SIG-M5 treated with dmso at 0.1 percent for 504 hours (cell line): Measurements from ENCODE around the gene UGT2B10.
"Not testable (repeated sequence)": the region's sequence is repeated elsewhere in the genome, so short reads cannot be mapped to it uniquely, and the experiment has no call there.

Experiments used
- DNase-seq: peaks from one replicate; lab custom pipeline; 2025; ENCODE audit not compliant: unreplicated experiment; lab: John Stamatoyannopoulos, UW

The UGT2B10 gene

DNA sequence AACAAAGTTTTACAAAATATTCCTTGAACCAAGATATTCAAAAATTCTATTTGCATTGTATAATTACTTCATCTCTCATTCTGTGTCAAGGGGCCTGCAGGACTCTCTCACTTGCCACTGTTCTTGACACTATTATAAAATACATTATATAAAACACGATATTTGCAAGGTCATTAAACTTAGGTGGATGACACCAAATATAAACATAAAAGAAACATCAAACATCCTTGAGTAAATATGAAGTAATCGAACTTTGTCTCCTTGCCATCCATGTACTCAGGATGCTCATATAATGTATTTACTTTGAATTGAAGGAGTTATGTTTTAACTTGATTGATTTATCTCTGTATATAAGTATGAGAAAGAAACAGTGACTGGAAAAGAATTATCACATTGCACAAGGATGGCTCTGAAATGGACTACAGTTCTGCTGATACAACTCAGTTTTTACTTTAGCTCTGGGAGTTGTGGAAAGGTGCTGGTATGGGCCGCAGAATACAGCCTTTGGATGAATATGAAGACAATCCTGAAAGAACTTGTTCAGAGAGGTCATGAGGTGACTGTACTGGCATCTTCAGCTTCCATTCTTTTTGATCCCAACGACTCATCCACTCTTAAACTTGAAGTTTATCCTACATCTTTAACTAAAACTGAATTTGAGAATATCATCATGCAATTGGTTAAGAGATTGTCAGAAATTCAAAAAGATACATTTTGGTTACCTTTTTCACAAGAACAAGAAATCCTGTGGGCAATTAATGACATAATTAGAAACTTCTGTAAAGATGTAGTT is at the start of gene UGT2B10:
TSS of gene UGT2B10 (plus strand) at position 378 of the 793 bp plus-strand sequence. CDS start at position 404, 26 bp downstream.
- not testable (repeated sequence) for DNase-seq

DNA sequence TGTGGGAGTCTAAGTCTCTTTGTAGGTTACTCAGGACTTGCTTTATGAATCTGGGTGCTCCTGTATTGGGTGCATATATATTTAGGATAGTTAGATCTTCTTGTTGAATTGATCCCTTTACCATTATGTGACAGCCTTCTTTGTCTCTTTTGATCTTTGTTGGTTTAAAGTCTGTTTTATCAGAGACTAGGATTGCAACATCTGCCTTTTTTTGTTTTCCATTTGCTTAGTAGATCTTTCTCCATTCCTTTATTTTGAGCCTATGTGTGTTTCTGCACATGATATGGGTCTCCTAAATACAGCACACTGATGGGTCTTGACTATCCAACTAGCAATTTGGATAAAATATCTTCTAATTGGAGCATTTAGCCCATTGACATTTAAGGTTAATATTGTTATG is 44.0 kb upstream of the UGT2B10 start:
- DNase-seq: not testable (repeated sequence)

DNA sequence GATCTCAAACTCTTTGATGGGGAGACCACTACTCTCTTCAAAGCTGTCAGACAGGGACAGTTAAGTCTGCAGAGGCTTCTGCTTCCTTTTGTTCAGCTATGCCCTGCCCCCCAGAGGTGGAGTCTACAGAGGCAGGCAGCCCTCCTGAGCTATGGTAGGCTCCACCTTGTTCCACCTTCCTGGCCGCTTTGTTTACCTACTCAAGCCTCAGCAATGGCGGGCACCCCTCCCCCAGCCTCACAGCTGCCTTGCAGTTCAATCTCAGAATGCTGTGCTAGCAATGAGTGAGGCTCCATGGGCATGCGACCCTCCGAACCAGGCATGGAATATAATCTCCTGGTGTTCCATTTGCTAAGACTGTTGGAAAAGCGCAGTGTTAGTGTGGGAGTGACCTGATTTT is 42.1 kb upstream of the UGT2B10 start:
- no peak for DNase-seq

DNA sequence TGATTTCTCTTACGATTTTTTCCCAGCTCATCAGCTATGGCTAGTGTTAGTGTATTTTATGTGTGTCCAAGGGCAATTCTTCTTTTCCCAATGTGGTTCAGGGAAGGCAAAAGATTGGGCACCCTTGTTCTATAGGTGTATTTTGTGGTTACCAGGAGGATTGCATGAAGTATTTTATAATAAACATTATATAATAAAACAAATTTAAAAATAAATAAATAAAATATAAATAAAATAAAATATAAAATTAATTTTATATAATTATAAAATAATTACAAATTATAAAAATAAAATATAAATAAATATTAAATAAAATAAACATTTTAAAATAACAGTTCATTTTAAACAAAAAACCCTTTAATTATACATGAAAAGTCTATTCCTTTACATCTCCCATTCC is 35.6 kb upstream of the UGT2B10 start:
- DNase-seq: no peak

DNA sequence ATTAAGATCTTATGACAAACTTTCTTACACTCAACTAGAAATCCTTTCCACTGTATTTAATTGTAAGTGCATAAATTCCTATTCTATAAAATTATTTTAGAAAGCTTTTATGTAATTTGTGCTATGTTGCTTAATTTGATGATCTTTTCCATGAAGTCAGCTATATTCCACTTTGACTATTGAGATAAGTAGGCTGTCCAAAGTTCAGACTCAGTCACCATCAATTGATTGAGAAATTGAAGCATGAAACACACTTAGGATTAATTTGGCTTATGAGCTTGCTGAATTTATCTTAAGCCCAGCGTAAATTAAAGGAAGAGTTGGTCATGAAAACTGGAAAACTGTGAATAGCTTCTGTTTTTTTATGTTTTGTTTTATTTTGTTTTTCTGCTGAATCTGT is 18.7 kb upstream of the UGT2B10 start:
- DNase-seq: no peak

DNA sequence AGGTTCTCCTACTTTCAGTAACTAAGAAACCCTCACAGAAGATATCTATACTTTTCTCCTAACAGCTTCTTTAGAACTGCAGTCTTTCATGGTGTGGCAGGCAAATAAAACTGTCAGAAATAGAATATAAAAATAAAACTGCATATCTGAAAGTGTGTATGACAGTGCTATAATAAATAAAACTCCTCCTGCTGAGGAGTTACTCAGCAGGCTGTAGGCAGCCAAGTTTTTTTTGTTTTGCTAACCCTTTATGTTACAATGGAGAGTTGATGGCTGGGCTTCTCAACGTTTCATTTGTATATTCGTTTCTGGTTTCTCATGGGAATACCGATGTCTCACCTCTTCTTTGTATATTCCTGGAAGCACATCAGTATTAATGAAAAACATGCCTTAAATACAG is 18.2 kb upstream of the UGT2B10 start:
- no peak for DNase-seq

DNA sequence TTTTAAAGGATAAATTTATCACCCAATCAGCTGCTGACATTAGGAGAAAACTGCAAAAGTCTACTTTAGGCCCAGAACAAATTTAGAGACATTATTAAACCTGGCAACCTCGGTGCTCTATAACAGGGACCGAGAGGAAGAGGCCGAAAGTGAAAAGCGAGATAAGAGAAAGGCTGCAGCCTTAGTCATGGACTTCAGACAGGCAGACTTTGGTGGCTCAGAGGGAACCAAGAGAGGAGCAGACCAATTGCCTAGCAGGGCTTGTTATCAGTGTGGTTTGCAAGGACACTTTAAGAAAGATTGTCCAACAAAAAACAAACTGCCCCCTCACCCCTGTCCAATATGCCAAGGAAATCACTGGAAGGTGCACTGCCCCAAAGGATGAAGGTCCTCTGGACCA is 12.8 kb upstream of the UGT2B10 start:
- no peak for DNase-seq

DNA sequence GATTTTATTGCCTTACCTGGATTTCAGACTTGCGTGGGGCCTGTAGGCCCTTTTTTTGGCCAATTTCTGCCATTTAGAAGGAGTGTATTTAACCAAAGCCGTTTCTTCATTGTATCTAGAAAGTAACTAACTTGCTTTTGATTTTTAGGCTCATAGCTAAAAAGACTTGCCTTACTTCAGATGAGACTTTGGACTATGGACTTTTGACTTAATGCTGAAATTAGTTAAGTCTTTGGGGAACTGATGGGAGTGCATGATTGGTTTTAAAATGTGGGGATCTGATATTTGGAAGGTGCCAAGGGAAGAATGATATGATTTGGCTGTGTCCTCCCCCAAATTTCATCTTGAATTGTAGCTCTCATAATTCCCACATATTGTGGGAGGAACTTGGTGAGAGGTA is 7.7 kb upstream of the UGT2B10 start:
- no peak for DNase-seq

DNA sequence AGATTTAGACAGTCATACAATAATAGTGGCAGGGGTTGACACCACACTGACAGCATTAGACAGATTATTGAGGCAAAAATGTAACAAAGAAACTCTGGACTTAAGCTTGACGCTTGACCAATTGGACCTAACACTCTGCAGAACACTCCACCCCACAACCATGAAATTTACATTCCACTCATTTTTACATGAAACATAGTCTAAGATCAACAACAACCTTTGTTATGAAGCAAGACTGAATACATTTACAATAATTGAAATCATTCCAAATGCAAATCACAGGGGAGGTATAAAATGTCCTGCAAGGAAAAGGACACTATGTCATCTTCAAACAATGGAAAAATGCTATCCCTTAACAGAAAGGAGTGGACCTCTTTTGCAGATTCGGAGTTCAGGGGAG is 4.9 kb upstream of the UGT2B10 start:
- no peak for DNase-seq

DNA sequence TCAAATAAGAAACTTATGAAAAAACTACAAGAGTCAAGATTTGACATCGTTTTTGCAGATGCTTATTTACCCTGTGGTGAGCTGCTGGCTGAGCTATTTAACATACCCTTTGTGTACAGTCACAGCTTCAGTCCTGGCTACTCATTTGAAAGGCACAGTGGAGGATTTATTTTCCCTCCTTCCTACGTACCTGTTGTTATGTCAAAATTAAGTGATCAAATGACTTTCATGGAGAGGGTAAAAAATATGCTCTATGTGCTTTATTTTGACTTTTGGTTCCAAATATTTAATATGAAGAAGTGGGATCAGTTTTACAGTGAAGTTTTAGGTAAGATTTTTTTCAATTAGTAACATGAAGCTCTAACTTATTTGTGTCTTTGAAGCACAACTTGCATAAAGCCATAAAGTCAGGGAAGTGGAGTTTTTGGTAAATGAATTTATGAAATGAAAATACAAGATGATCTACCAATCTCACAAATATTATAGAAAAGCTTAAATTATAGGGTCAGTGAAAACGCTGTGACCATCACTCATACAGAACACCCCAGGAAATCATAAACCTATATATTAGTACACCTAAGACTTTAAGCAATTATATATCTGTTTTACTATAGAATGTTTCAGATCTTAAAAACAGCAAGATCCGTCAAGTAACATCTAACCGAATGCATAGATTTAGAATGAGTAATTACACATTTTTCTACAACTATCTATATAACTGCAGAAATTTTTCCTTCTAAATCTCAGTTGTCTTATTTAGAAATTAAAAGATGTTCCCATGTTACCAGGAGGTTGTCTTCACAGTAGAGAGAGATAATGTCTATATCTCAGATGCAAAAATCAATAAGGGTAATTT is 844 bp downstream of the UGT2B10 start:
- DNase-seq: not testable (repeated sequence)

DNA sequence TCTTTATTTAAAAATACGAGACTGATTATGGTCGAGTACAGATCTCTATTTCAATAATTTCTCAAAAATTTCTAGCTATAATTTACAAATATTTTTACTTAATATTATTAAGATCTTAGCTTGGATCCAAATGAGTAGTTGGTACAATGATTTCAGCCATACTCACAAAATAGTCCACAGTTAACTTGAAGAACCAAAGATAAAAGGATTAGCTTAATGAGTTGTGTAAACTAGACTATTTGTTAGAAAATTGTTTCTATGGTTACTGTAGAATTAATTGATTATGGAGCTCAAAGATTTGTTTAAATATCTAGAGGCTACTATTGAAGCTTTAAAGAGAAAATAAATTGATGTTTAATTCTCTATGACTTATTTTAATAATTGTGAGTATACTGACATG is 1.6 kb downstream of the UGT2B10 start:
- DNase-seq: no peak

DNA sequence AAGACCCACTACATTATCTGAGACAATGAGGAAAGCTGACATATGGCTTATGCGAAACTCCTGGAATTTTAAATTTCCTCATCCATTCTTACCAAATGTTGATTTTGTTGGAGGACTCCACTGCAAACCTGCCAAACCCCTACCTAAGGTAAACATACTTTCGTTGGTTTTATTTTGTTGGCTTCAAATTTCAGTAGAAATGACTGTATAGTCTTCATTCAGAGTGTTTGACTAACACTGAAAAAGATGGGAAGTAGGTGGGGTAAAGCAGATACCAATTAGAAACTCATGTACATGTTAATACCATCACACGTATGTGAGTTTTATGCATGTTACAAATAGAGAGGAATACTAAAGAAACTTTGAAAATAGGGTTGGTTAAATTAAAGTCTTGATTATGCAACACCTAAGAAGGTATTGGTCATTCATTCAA is 2.3 kb downstream of the UGT2B10 start:
- not testable (repeated sequence) for DNase-seq

DNA sequence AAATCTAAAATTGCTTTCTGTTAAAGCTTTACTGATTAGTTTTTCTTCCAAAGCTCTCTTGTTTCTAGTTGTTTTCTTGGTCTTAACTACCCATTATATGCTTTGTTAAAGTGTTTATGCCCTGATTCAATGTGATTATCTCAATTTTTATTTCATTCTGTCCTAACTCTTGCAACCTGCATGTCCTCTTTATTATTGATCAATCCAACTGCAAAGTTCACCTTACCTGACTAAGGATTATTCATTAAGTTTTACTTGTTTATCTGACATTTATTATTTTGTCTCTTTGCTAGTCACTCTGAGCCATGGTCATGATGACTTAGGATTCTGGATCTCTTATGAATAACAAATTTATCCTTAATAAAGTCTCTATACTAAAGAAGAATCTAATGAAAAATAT is 15.8 kb downstream of the UGT2B10 start:
- DNase-seq: no peak

DNA sequence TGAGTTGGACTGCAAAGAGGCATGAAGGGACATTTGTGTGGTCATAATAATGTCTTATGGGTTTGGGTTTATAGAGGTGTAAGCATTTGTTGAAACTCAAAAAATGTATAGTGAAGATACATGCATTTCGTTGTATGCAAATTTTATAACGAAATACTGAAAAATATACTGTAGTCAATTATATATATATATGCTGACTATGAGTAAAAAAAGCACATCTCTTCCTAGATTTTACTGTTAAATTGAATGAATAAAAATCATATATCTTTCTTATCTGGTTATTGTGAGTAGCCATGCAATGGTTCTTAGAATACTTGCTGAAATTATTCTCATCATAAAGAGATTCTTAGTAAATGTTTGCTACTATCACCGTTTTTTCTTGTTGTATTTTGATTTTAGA is 34.5 kb downstream of the UGT2B10 start:
- DNase-seq: no peak

DNA sequence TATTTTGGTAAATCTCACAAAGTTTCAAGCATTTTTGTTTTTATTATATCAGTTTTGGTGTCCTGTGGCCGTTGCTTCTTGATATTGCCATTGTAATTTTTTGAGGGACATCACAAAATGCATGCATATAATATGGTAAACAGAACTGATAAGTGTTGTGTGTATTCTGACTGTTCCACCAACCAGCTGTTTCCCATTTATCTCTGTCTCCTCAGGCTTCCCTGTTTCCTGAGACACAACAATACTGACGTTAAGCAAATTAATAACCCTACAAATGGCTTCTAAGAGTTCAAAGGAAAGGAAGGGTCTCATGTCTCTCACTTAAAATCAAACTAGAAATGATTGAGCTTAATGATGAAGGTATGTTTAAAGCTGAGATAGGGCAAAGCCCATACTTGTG is 40.0 kb downstream of the UGT2B10 start:
- no peak for DNase-seq

DNA sequence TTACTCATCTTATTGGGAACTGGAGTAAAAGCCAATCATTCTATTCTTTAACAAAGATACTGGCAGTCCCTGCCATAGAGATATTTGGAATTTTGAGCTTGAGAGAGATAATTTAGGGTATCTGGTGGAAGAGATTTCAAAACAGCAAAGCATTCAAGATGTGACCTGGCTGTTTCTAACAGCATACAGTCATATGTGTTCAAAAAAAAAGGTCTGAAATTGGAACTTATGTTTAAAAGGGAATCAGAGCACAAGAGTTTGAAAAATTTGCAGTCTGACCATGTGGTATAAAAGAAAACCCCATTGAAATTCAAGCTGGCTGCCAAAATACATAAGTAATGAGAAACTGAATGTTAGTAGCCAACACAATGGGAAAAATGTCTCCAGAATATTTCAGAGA is 42.2 kb downstream of the UGT2B10 start:
- DNase-seq: no peak

DNA sequence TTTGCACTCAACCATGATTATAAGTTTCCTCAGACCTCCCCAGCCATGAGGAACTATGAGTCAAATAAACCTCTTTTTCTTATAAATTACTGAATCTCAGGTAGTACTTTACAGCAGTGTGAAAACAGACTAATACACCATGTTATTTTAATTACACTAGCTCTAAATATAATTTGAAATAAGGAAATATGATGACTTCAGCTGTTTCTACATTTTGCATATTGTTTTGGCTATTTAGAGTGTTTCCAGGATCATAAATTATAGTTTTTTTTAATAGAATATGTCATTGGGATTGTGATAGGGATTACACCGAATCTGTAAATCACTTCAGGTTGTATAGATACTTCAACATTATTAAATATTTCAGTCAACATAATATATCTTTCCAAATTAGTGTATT is 43.9 kb downstream of the UGT2B10 start:
- DNase-seq: no peak

DNA sequence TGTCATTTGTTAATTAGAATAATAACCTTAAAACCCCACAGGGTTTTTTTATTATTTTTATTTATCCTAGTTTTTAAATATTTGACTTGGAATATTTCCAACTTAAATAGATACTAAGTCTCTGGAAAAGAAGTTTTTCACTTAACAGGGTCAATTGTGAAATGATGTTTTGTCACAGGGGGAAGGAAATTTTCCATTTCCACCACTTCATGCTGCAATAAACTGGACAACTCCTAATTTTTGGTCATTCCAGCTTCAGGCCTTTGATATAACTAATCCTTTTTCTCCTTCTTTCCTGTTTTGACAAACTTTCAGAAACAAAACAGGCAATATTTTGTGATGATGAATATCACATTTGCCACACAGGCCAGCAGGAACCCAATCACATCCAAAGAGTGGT is 45.3 kb downstream of the UGT2B10 start:
- no peak for DNase-seq

DNA sequence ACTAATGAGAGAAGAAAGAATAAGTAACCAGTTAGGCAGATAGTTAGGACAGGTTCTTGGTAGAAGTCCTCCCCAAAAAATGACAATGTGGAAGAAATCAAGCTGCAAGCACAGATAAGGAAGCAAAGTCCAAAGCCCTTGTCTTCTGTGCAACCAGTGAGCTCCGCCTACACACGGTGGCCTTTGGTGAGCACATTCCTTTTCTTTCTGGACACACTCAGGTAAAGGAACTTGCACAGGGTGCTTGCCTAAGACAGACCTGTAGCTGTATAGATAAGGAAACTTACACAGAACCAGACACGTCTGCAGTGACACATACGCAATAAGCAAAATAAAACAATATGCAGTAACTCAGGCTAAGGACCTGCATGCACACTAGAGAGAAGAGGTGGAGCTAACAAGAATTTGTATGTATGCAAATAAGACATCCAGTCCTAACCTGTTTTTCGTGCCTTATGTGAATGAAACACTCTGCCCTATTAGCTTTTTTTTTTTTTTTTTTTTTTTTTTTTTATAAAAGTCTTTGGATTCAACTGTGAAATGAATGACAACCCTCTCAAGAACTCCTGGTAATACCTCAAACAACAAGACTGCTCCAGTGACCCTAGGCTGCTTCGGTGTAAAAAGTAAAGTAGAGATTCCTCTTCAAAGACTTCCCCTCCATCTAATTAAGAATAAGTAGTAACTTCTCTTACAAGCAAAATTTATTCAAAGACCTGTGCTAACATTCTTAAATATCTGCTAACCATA is 48.8 kb downstream of the UGT2B10 start:
- DNase-seq: peak; percentile 2

DNA sequence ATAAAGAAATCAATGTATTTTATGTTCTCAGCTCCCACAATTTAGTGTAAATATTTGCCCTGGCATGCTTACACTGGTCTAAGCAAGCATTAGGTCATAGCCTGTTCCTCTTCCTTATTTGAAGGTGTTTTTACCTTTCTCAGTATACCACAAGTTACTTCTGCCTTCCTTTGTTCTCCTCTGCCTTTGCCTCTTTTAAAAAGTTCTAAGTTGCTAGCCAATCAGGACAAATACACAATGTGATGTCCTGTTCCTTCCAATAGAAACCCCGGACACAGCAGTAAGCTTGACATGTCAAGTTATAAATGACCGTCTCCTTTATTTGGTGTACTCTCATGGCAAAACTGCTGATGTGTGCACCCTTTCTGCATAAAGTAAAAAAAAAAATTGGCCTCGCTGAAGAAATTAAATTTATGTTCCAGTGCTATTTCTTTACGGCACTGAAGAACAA is 49.4 kb downstream of the UGT2B10 start:
- peak; percentile 1 for DNase-seq

DNA sequence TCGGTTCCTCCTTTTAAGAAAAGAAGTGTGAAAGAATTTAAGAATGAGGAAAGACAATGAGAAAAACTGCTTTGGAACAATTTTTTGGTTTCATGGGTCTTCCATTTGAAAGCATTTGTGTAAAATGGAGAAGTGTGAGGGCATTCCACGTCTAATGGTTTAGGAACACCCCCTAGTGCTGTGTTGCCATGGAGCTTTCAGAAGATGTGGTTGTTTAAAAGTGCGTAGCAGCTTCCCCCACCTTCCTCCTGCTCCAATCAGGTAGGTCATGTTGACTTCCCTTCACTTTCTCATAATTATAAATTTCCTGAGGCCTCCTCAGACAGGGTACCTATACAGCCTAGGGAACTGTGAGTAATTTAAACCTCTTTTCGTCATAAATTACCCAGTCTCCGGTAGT is 50.0 kb downstream of the UGT2B10 start:
- no peak for DNase-seq
